IMR-90 (cell line): ENCODE measurements around the gene PPIL6. TPM values are rescaled to one million over a fixed set of nuclear protein-coding genes. Genes with fewer than 3 reads are reported as not detected.
A peak's percentile ranks its signal among the peaks of the same experiment; 100 is the strongest.

ENCODE experiments used
- ATAC-seq: fragments of 200-7000 bp; cut with Tn5 transposase; 2 replicates; pipeline ENCODE4 v1.9.1; 2020; ENCODE audit warnings: low read depth, mild to moderate bottlenecking, moderate library complexity
- BruUV-seq: library from RNA; stranded (reverse); fragments of 400-500 nt; replicated peaks from 2 replicates; lab custom pipeline; 2021; lab: Mats Ljungman, UMichigan
- CTCF ChIA-PET: fragments of 300-600 bp; formaldehyde crosslinking; extraction: SDS; loops from one replicate; lab custom pipeline; 2021; ENCODE audit warnings: antibody characterized with exemption; lab: Yijun Ruan, JAX
- POLR2A ChIA-PET: fragments of 300-600 bp; sonication (Branson Sonifier 250); formaldehyde crosslinking; loops from one replicate; lab custom pipeline; 2022; ENCODE audit warnings: antibody characterized with exemption; ENCODE audit not compliant: unreplicated experiment; lab: Charles Lee
- DNase-seq: peaks from one replicate; pipeline ENCODE4 v3.0.0; 2013
- H2AFZ ChIP-seq: replicated peaks from 2 replicates; pipeline ENCODE3; 2013; ENCODE audit warnings: low read length, mild to moderate bottlenecking; ENCODE audit not compliant: poor library complexity
- H2AK5ac ChIP-seq: 2 replicates; pipeline ENCODE4 v1.6.1; 2013; ENCODE audit warnings: low read depth, low read length, inconsistent platforms
- H2AK9ac ChIP-seq: replicated peaks from 2 replicates; pipeline ENCODE3; 2013; ENCODE audit warnings: mild to moderate bottlenecking, low read depth, low read length, moderate library complexity; ENCODE audit not compliant: poor library complexity
- H2BK120ac ChIP-seq: 2 replicates; pipeline ENCODE4 v1.6.1; 2013; ENCODE audit warnings: low read depth, low read length, inconsistent platforms
- H2BK15ac ChIP-seq: 3 replicates; pipeline ENCODE4 v1.6.1; 2013; ENCODE audit warnings: low read depth, low read length, inconsistent platforms
- H2BK20ac ChIP-seq: 2 replicates; pipeline ENCODE4 v1.6.1; 2013; ENCODE audit warnings: low read depth, mild to moderate bottlenecking, inconsistent platforms, low read length, moderate library complexity
- H2BK5ac ChIP-seq: 2 replicates; pipeline ENCODE4 v1.6.1; 2013; ENCODE audit warnings: mild to moderate bottlenecking, low read depth, low read length, inconsistent platforms; ENCODE audit not compliant: poor library complexity, severe bottlenecking
- H3K14ac ChIP-seq: replicated peaks from 2 replicates; pipeline ENCODE4 v1.6.1; 2013; ENCODE audit warnings: low read depth, low read length, inconsistent platforms
- H3K18ac ChIP-seq: 2 replicates; pipeline ENCODE4 v1.6.1; 2013; ENCODE audit warnings: low read depth, low read length, control low read depth
- H3K23ac ChIP-seq: 2 replicates; pipeline ENCODE4 v1.6.1; 2013; ENCODE audit warnings: low read depth, low read length, inconsistent platforms
- H3K27ac ChIP-seq: 2 replicates; pipeline ENCODE4 v1.5.1; 2013; ENCODE audit warnings: mild to moderate bottlenecking, control low read depth, low read length; ENCODE audit not compliant: insufficient read depth
- H3K27me3 ChIP-seq: 2 replicates; pipeline ENCODE4 v1.6.1; 2013; ENCODE audit warnings: low read length; ENCODE audit not compliant: control insufficient read depth, insufficient read depth
- H3K36me3 ChIP-seq: 2 replicates; pipeline ENCODE4 v1.6.1; 2013; ENCODE audit warnings: low read length, mixed read lengths; ENCODE audit not compliant: control insufficient read depth, insufficient read depth
- H3K4ac ChIP-seq: 2 replicates; pipeline ENCODE4 v1.6.1; 2013; ENCODE audit warnings: low read depth, low read length, inconsistent platforms
- H3K4me1 ChIP-seq: 2 replicates; pipeline ENCODE4 v1.6.1; 2013; ENCODE audit warnings: low read length, mixed read lengths; ENCODE audit not compliant: control insufficient read depth, insufficient read depth
- H3K4me2 ChIP-seq: 2 replicates; pipeline ENCODE4 v1.6.1; 2013; ENCODE audit warnings: low read depth, mild to moderate bottlenecking, control low read depth, low read length, moderate library complexity
- H3K4me3 ChIP-seq: 2 replicates; pipeline ENCODE4 v1.5.1; 2013; ENCODE audit warnings: low read depth, mild to moderate bottlenecking, control low read depth, low read length, moderate library complexity; ENCODE audit not compliant: insufficient read depth
- H3K56ac ChIP-seq: 2 replicates; pipeline ENCODE4 v1.6.1; 2013; ENCODE audit warnings: low read length, inconsistent platforms; ENCODE audit not compliant: insufficient read depth; ENCODE audit errors: extremely low read depth
- H3K79me1 ChIP-seq, 2 experiments: 2 replicates each; pipeline ENCODE4 v1.6.1; 2013; ENCODE audit warnings: low read length in 2 of 2, inconsistent platforms in 1 of 2, low read depth in 1 of 2
- H3K9ac ChIP-seq: 2 replicates; pipeline ENCODE4 v1.6.1; 2013; ENCODE audit warnings: low read depth, low read length, control low read depth
- H3K9me1 ChIP-seq: 2 replicates; pipeline ENCODE4 v1.6.1; 2013; ENCODE audit warnings: low read length, inconsistent platforms; ENCODE audit not compliant: insufficient read depth
- H3K9me3 ChIP-seq: 2 replicates; pipeline ENCODE4 v1.6.1; 2013; ENCODE audit warnings: low read length; ENCODE audit not compliant: control insufficient read depth, insufficient read depth
- H4K20me1 ChIP-seq: 2 replicates; pipeline ENCODE4 v1.6.1; 2013; ENCODE audit warnings: low read length, inconsistent platforms; ENCODE audit not compliant: insufficient read depth
- H4K5ac ChIP-seq: 2 replicates; pipeline ENCODE4 v1.6.1; 2013; ENCODE audit warnings: mild to moderate bottlenecking, low read depth, low read length, control low read depth
- H4K8ac ChIP-seq, 2 experiments: 2 replicates each; pipeline ENCODE4 v1.6.1; 2013; ENCODE audit warnings: low read depth in 2 of 2, low read length in 2 of 2, control low read depth in 1 of 2, inconsistent platforms in 1 of 2
- H4K91ac ChIP-seq: 2 replicates; pipeline ENCODE4 v1.6.1; 2013; ENCODE audit warnings: low read depth, low read length, inconsistent platforms; ENCODE audit not compliant: insufficient read depth
- BHLHE40 ChIP-seq: fragments of 150-350 bp; IDR thresholded peaks from 2 replicates; pipeline ENCODE4 v1.6.1; 2016; ENCODE audit warnings: mild to moderate bottlenecking, low read depth, low read length
- CEBPB ChIP-seq: IDR thresholded peaks from 2 replicates; pipeline ENCODE4 v1.6.1; 2012; ENCODE audit warnings: low read depth, low read length, improper control_type of control experiment
- CHD1 ChIP-seq: IDR thresholded peaks from 2 replicates; pipeline ENCODE4 v1.6.1; 2012; ENCODE audit warnings: low read depth, low read length, improper control_type of control experiment
- FOS ChIP-seq: fragments of 150-350 bp; IDR thresholded peaks from 2 replicates; pipeline ENCODE4 v1.6.1; 2016; ENCODE audit warnings: low read depth, low read length
- MAZ ChIP-seq: IDR thresholded peaks from 2 replicates; pipeline ENCODE4 v1.6.1; 2012; ENCODE audit warnings: low read depth, mild to moderate bottlenecking, low read length, improper control_type of control experiment, moderate library complexity, borderline replicate concordance
- MXI1 ChIP-seq: IDR thresholded peaks from 2 replicates; pipeline ENCODE4 v1.6.1; 2012; ENCODE audit warnings: low read depth, mild to moderate bottlenecking, low read length, moderate library complexity, borderline replicate concordance
- NFE2L2 ChIP-seq: fragments of 150-350 bp; IDR thresholded peaks from 2 replicates; pipeline ENCODE4 v1.6.1; 2016; ENCODE audit warnings: low read depth, mild to moderate bottlenecking, low read length
- POLR2A ChIP-seq: IDR thresholded peaks from 2 replicates; pipeline ENCODE4 v1.6.1; 2012; ENCODE audit warnings: mild to moderate bottlenecking, low read depth, low read length
- RAD21 ChIP-seq: IDR thresholded peaks from 2 replicates; pipeline ENCODE4 v1.6.1; 2012; ENCODE audit warnings: low read length, improper control_type of control experiment
- RFX5 ChIP-seq: IDR thresholded peaks from 2 replicates; pipeline ENCODE4 v1.8.0; 2012; ENCODE audit warnings: low read depth, mild to moderate bottlenecking, low read length, moderate library complexity
- SMC3 ChIP-seq: fragments of 150-350 bp; IDR thresholded peaks from 2 replicates; pipeline ENCODE4 v1.6.1; 2016; ENCODE audit warnings: low read depth, mild to moderate bottlenecking, antibody characterized with exemption, low read length, moderate library complexity
- WGBS, 2 experiments: methylation state at CpG; one replicate each; pipeline versions ENCODE4 v1.1.5 to v1.1.7; 2013; ENCODE audit warnings: missing lambda C conversion rate in 2 of 2; ENCODE audit not compliant: insufficient read length in 1 of 2; ENCODE audit errors: extremely low coverage in 2 of 2; 5-methylcytosine and 5-hydroxymethylcytosine counted together
- dilution Hi-C: fragments of 300-500 bp; cut with HindIII; formaldehyde crosslinking; loops from one replicate; pipeline ENCODE4 v1.14.3; 2018; ENCODE audit warnings: low sequenced_read_pairs; ENCODE audit not compliant: unreplicated experiment
- in situ Hi-C: fragments of 300-500 bp; cut with MboI; formaldehyde crosslinking; loops from 3 replicates; pipeline ENCODE4 v1.14.3; 2019; ENCODE audit warnings: low sequenced_read_pairs, inconsistent platforms, mixed read lengths
- intact Hi-C: fragments of 100-400 bp; cut with micrococcal nuclease; formaldehyde crosslinking; loops from 2 replicates; pipeline ENCODE4 v1.10.0; 2022
- polyA plus RNA-seq, 3 experiments: library from polyadenylated mRNA; depleted of rRNA; stranded (reverse); fragments of >200 nt; gene quantifications; 2 replicates each; pipeline ENCODE4 v1.2.3, GENCODE V29; 2012; ENCODE audit warnings: low replicate concordance in 1 of 3
- total RNA-seq: library from RNA; depleted of rRNA; stranded (reverse); fragments of >200 nt; gene quantifications from 2 replicates; pipeline ENCODE4 v1.2.3, GENCODE V29; 2012
- TF ChIP-seq, protein P1 (sequence below): fragments of 150-350 bp; IDR thresholded peaks from 2 replicates; pipeline ENCODE4 v1.6.1; 2016; ENCODE audit warnings: low read depth, mild to moderate bottlenecking, low read length, moderate library complexity, borderline replicate concordance
- TF ChIP-seq, protein P2 (sequence below): conservative IDR thresholded peaks from 2 replicates; pipeline ENCODE4 v1.5.1; 2012; ENCODE audit warnings: mild to moderate bottlenecking, low read depth, low read length, improper control_type of control experiment
- TF ChIP-seq, protein P3 (sequence below): fragments of 150-350 bp; IDR thresholded peaks from 2 replicates; pipeline ENCODE4 v1.6.1; 2017; ENCODE audit warnings: mild to moderate bottlenecking, antibody characterized with exemption, low read length, low read depth

Gene PPIL6
- total and polyA plus RNA-seq, 2 of the 4 experiments (the other 2 are of a cell fraction): 0.15 to 0.18 TPM

DNA sequence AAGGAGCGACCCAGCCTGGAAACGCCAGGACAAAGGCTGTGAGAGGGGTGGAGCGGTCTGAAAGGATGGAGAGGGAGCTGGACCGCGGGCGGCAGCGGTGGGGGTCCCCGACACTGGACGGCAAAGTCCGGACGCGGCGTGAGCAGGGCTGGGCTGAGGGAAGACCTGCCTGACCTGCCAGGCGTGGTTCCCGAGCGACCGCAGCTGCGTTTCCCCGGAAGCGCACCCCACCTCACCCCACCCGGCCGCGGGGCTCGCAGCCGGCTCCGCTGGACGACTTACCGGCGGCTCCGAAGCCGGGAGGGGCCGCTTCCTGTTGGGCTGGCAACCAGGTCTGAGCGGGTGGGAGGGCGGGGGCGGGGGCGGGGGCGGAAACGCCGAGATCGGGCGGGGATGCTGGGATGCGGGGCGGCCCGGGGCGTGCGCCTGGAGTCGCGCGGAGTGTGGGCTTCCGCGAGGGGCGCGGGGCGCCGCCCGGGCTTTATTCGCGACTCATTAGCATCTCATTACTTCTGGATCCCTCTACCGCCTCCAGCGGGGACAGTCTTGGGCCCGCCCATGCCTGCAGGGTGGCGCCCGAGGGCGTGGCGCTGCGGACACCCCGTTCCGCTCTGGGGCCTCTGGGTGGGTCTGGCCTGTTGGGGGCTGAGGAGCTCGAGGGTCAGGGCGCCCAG lies 15.1 kb upstream of the PPIL6 start, which contains the start of gene MICAL1:
MICAL1 (minus strand) TSS at position 336 of the 674 bp plus-strand sequence. CDS start 1,576 bp downstream, outside the sequence.
- Histone ChIP-seq H2AK9ac (peak within 1 kb of the TSS; percentile 99), H2BK20ac (0 out of 2 replicates have a peak within 1 kb of the TSS, but pooled peaks have one; percentile 31), H4K5ac (peak within 1 kb of the TSS; percentile 70), H3K27ac (peak within 1 kb of the TSS; percentile 87), H2BK5ac (peak within 1 kb of the TSS; percentile 79), H3K4ac (peak within 1 kb of the TSS; percentile 96), H3K4me2 (peak within 1 kb of the TSS; percentile 87), H2AK5ac (peak within 1 kb of the TSS; percentile 88), H3K36me3 (peaks cover 21% of the 10 kb centered on the region), H3K18ac (peak within 1 kb of the TSS; percentile 25), H3K4me3 (peak within 1 kb of the TSS; percentile 98), H3K56ac (peak within 1 kb of the TSS; percentile 85), H2BK120ac (peak within 1 kb of the TSS; percentile 52), H3K9me3 (no peaks in the 10 kb centered on the region), H3K27me3 (no peaks in the 10 kb centered on the region), H2BK15ac (peak within 1 kb of the TSS; percentile 80; the same call in 2 of the 3 replicates), H4K20me1 (no peaks in the 10 kb centered on the region; the same call in 1 of the 2 replicates), H3K4me1 (peaks cover 11% of the 10 kb centered on the region), H3K79me1 (peaks cover 23 to 65% of the 10 kb centered on the region in 2 experiments), H2AFZ (peak within 1 kb of the TSS; percentile 98), H3K14ac (peak within 1 kb of the TSS; percentile 99), H4K8ac (peak within 1 kb of the TSS; percentile 95 to 97), H3K9ac (peak within 1 kb of the TSS; percentile 94), H4K91ac (peak within 1 kb of the TSS; percentile 94), H3K23ac (peak within 1 kb of the TSS; percentile 95), H3K9me1 (peaks cover 18% of the 10 kb centered on the region)
- 0% methylated on average over 2 of the region's 70 CpGs; no CpG with 5 or more reads in 1 of the 2 experiments for WGBS, 2 experiments
- ATAC-seq: peak; percentile 77
- dilution Hi-C loops: no loop called here
- in situ Hi-C loops: no loop called here
- no TSS peak for BruUV-seq
- intact Hi-C loops: no loop called here
- ChIA-PET POLR2A (no interaction called here), CTCF (interaction anchor here (1.0 kb wide), 1 partner anchor 13 kb away, joined by 3 read pairs; no protein-coding TSS in a partner anchor)
- DNase-seq: peak; percentile 24
- TF ChIP-seq NFE2L2: no peak
- TF ChIP-seq MAZ: no peak
- no peak for TF ChIP-seq RFX5
- TF ChIP-seq POLR2A: no peak
- TF ChIP-seq, protein P1, sequence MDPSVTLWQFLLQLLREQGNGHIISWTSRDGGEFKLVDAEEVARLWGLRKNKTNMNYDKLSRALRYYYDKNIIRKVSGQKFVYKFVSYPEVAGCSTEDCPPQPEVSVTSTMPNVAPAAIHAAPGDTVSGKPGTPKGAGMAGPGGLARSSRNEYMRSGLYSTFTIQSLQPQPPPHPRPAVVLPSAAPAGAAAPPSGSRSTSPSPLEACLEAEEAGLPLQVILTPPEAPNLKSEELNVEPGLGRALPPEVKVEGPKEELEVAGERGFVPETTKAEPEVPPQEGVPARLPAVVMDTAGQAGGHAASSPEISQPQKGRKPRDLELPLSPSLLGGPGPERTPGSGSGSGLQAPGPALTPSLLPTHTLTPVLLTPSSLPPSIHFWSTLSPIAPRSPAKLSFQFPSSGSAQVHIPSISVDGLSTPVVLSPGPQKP: no peak
- no peak for TF ChIP-seq BHLHE40
- no peak for TF ChIP-seq FOS
- TF ChIP-seq, protein P2, sequence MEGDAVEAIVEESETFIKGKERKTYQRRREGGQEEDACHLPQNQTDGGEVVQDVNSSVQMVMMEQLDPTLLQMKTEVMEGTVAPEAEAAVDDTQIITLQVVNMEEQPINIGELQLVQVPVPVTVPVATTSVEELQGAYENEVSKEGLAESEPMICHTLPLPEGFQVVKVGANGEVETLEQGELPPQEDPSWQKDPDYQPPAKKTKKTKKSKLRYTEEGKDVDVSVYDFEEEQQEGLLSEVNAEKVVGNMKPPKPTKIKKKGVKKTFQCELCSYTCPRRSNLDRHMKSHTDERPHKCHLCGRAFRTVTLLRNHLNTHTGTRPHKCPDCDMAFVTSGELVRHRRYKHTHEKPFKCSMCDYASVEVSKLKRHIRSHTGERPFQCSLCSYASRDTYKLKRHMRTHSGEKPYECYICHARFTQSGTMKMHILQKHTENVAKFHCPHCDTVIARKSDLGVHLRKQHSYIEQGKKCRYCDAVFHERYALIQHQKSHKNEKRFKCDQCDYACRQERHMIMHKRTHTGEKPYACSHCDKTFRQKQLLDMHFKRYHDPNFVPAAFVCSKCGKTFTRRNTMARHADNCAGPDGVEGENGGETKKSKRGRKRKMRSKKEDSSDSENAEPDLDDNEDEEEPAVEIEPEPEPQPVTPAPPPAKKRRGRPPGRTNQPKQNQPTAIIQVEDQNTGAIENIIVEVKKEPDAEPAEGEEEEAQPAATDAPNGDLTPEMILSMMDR: peak; percentile 33
- TF ChIP-seq RAD21: no peak
- 0 out of 2 replicates have a peak, but pooled peaks have one; percentile 16 for TF ChIP-seq MXI1
- no peak for TF ChIP-seq CEBPB
- no peak for TF ChIP-seq CHD1
- TF ChIP-seq SMC3: no peak
- TF ChIP-seq, protein P3, sequence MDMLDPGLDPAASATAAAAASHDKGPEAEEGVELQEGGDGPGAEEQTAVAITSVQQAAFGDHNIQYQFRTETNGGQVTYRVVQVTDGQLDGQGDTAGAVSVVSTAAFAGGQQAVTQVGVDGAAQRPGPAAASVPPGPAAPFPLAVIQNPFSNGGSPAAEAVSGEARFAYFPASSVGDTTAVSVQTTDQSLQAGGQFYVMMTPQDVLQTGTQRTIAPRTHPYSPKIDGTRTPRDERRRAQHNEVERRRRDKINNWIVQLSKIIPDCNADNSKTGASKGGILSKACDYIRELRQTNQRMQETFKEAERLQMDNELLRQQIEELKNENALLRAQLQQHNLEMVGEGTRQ: no peak
